Articular chondrocyte of knee joint (primary cell): ENCODE data around the gene SERINC4. TPM values are rescaled to one million over a fixed set of nuclear protein-coding genes. Genes with fewer than 3 reads are reported as not detected.

ENCODE experiments used
- small RNA-seq: library from RNA; depleted of rRNA; stranded (forward); fragments of <200 nt; gene quantifications from one replicate; pipeline ENCODE3, GENCODE V24; 2012
- total RNA-seq: library from RNA; depleted of rRNA; stranded (reverse); fragments of >200 nt; gene quantifications from 2 replicates; pipeline ENCODE4 v1.2.3, GENCODE V29; 2012

Gene SERINC4
- total RNA-seq, result 0.13 TPM in 1 of 2 replicates, not detected in the other

DNA sequence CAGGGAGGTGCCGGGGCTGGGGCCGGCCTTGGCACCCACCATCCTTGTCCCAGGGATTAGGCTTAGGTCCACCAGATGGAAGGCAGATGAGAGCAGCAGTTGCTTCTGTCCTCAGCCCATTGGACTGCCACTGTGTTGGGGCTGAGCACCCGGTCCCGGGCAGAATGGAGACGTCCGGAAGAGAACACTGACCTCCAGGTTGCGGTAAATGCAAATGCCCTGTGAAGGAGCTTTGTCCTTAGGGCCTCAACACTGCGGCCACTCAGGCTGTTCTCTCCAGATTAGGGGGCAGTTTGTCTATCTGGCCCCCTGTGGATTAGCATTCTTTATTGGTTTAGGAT lies at the start of gene SERINC4:
Gene SERINC4 (minus strand): TSS at position 276 of the 341 bp plus-strand sequence. CDS start 234 bp downstream, at position 42.

DNA sequence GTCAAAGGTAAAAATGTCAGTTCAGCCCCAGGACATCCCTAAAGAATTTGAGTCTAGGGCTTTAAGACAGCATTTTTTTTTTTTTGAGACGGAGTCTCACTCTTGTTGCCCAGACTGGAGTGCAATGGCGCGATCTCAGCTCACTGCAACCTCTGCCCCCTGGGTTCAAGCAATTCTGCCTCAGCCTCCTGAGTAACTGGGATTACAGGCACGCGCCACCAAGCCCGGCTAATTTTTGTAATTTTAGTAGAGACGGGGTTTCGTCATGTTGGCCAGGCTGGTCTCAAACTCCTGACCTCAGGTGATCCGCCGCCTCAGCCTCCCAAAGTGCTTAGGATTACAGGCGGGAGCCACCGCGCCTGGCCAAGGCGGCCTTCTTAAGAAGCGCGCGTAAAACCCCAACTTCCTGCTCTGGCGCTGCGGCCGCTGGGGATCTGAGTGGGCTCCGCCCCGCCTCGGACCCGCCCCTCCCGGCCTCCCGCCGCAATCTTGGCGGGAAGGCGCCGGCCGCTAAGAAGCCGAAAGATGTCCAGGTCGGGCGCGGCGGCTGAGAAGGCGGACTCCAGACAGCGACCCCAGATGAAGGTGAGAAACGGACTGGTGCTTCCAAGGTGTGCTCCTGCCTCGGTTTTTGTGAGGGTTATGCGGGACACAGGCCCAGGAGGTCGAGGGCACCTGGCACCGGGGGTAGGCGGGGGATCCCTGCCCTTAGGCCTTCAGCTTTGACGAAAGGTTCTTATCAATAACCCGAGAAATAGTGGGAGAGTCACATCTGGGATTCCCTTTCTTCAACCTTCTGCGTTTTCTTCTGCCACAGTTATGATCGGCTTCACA lies 26.7 kb upstream of the SERINC4 start, which contains the start of gene WDR76:
Gene WDR76 (plus strand): TSS at position 495 of the 834 bp plus-strand sequence. CDS start 31 bp downstream, at position 526.

DNA sequence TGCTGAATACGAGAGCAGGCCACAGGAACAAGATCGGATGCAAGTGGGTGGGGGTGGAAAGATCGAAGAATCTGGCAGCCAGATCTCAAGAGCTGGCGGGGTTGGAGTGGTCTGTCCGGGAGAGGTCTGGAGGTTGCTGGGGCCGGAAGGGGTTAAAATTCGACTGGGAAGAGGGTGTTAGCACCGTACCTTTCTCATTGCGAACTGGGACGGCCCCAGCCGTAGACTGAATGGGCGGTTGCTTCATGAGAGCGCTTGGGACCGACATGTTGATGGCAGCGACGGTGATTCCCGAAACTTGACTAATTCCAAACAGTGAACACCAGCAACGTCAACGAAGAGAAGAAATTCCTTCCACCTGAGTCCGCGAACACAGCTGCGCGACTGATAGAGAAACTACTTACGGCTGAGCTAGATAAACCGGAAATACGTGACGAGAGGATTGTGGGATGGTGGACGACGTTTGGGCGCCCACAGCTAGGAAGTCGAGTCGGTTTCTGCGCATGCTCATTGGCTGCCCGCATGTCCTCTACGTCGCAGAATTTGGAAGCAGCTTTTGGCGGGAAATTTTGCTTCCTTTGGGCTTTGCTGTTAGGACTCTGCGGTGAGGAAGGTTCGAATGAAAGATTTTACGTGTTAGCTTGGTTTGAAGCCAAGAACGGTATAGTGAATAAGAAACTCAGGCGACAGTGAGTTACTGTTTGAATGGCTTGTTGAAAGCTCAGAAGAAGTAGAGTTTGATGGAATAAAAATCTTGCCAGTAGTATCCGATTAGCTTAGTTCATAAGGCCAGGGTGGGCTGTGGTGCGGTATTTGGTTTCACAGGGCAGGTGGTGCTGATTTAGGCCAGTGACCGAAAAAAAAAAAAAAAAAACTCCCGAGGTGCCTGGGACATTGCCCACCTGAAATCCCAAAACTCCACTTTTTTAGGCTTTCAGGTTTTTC lies 24.6 kb upstream of the SERINC4 start, which contains the start of gene MFAP1:
Gene MFAP1 (minus strand): TSS at position 389 of the 945 bp plus-strand sequence. CDS start 121 bp downstream, at position 268.

DNA sequence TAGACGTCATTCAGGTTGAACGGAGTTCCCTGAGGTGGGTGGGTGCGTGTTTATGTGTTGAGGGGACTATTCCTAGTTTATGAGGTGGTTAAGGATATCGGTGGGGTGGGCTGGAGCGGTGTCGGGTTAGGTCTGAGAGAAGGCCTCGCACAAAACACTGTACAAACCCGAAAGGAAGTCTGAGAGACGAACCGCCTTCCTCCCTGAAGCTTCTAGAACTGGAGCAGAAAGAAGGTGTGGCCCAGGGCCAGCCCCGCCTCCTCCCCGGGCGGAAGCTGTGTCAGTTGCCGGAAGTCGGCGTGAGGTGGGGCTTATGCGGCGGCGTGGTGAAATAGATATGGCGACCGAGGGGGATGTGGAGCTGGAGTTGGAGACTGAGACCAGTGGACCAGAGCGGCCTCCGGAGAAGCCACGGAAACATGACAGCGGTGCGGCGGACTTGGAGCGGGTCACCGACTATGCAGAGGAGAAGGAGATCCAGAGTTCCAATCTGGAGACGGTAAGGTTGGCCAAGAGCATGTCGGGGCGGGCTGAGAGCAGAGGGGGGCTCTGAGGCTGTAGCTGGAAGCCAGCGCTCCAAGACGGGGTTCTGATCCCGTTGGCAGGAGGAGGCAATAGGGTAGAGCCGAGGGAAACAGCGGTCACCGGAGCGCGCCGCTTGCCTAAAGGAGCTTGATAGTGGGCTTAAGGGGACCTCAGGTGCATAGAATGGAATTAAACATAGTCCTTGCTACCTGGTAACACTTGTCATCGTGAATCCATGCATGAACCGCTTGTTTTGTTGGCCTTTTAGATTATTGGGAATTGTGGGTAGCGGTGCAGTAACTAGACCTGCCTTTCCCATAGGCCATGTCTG lies 494 bp upstream of the SERINC4 start, which contains the start of gene HYPK:
Gene HYPK (plus strand): TSS at position 314 of the 856 bp plus-strand sequence. CDS start 24 bp downstream, at position 338.

DNA sequence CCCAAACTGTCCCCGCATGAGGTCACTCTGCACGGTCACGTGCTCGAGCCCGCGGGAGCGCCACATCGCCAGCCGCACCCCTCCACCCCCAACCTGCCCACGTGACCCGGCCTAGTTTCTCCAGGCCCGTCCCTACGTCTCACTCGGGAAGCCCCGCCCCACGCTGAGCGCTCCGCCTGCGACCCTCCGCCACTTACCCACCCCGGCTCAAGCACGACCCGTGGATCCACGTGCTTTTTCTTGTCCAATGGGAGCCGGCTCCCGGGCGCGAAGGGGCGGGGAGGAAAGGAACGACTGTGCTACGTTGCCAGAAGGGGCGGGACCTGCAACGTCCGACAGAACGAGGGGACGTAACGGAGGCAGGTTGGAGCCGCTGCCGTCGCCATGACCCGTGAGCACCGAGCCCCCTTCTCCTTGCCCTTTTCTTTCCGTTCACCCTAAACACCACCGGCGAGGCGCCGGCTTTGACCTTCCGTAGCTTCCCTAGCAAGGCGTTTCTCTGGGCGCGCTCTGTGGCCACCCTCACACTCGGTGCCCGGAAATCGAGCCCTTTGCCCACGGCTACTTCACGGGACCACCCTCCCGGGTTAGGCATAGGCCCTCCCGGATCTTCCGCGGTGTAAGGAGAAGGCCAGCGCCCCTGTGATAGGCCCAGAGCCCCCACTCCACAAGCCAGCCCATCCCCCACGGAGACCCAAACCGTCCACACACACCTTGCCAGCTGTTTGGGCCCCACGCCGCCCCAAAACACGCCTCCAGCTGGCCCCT lies 7.8 kb downstream of the SERINC4 start, which contains the start of gene SERF2:
Gene SERF2 (plus strand): TSS at position 328 of the 768 bp plus-strand sequence. CDS start 57 bp downstream, at position 385.

DNA sequence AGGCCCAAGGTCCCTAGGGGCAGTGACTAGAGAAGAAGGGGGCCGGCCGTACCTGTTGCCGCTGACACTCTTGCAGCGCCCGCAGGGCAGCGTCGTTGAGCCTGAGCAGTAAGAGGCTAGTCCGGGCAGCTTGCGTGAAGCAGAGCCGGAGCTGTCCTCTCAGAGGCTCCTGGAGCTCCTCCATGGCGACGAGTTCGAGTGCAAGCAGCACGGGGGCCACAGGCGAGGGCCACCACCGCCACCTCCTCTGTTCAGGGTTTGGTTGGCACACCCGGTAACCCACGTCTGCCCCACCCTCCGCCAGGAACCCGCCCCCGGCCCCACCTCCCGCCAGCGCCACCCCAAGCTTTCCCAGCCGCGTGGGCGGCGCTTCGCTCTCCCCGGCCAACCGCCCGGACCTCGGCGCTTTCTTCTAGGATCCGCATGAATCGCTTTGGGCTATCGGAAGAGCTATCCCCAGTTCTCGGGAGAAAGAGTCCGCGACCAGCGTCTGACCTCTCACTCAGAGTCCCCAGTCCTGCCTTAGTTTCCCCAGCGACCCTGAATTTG lies 23.2 kb downstream of the SERINC4 start, which contains the start of gene ELL3:
Gene ELL3 (minus strand): TSS at position 249 of the 549 bp plus-strand sequence. CDS start 65 bp downstream, at position 184.

DNA sequence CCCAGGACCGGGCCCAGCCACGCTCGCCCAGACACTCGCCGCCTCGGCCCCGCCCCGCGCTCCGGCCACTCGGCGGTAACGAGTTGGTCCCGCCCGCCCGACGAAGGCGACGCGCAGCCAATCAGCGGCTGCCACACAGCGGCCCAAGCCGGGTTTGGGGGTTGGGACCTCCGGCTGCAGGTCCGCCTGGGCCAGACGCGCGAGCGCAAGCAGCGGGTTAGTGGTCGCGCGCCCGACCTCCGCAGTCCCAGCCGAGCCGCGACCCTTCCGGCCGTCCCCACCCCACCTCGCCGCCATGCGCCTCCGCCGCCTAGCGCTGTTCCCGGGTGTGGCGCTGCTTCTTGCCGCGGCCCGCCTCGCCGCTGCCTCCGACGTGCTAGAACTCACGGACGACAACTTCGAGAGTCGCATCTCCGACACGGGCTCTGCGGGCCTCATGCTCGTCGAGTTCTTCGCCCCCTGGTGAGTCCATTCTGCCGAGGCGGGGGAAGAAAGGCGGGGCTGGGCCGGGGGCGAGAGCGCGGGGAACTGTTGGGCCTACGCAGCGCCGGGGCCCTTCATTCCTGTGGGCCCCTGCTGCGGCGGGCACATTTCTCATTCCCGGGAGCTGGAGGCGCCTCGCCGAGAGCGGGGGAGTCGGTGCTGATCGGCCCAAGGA lies 53.6 kb downstream of the SERINC4 start, which contains the start of gene PDIA3:
Gene PDIA3 (plus strand): TSS at position 194 of the 658 bp plus-strand sequence. CDS start 102 bp downstream, at position 296.

Small RNAs within 50 kb of the gene (small RNA-seq; reads per million reads assigned to genes)
- not detected for gene MIR1282

Other genes with a start within 250 kb of the SERINC4 start
- 23.9 and 24.0 TPM in 2 replicates for gene PPIP5K1, start 210.0 kb downstream of the SERINC4 start, total RNA-seq
- not detected in 2 replicates for gene CKMT1B, start 206.2 kb downstream of the SERINC4 start, total RNA-seq
- 0.26 and 0.32 TPM in 2 replicates for gene STRC, start 181.4 kb downstream of the SERINC4 start, total RNA-seq
- 1.5 and 1.8 TPM in 2 replicates for gene CATSPER2, start 151.4 kb downstream of the SERINC4 start, total RNA-seq
- gene CKMT1A, start 106.4 kb downstream of the SERINC4 start, total RNA-seq, result not detected in 2 replicates
- 287 and 297 TPM in 2 replicates for gene PDIA3, start 53.8 kb downstream of the SERINC4 start, total RNA-seq
- 3.1 and 6.6 TPM in 2 replicates for gene ELL3, start 23.3 kb downstream of the SERINC4 start, total RNA-seq
- 291 and 610 TPM in 2 replicates for gene SERF2, start 7.9 kb downstream of the SERINC4 start, total RNA-seq
- gene HYPK, start 379 bp upstream of the SERINC4 start, total RNA-seq, result 5.5 and 10.7 TPM in 2 replicates
- 23.9 and 32.3 TPM in 2 replicates for gene MFAP1, start 24.5 kb upstream of the SERINC4 start, total RNA-seq
- gene WDR76, start 26.8 kb upstream of the SERINC4 start, total RNA-seq, result 14.1 and 19.5 TPM in 2 replicates